Esophagus squamous epithelium (tissue), 5 donors: ENCODE measurements around the gene CWC22. TPM values are rescaled to one million over a fixed set of nuclear protein-coding genes. Genes with fewer than 3 reads are reported as not detected.

ENCODE experiments used
- DNase-seq: peaks from one replicate; lab custom pipeline; 2025; lab: John Stamatoyannopoulos, UW
- H3K27ac ChIP-seq, 4 donors: fragments of 200-600 bp; sonication (generic); one replicate each; pipeline ENCODE4 v1.5.1; 2016 to 2019; ENCODE audit warnings: mild to moderate bottlenecking in 1 of 4
- H3K27me3 ChIP-seq, 4 donors: fragments of 200-600 bp; sonication (generic); 1 replicate in 3 of 4; 2 replicates in 1 of 4; pipeline versions ENCODE4 v1.5.1 to v1.6.0; 2017 to 2021; ENCODE audit warnings: antibody characterized with exemption in 1 of 4
- H3K36me3 ChIP-seq, 3 donors: fragments of 200-600 bp; sonication (generic); one replicate each; pipeline ENCODE4 v1.5.1; 2016 to 2019
- H3K4me1 ChIP-seq, 3 donors: fragments of 200-600 bp; sonication (generic); one replicate each; pipeline ENCODE4 v1.5.1; 2017 to 2019
- H3K4me3 ChIP-seq, 4 donors: fragments of 200-600 bp; sonication (generic); 1 replicate in 3 of 4; 2 replicates in 1 of 4; pipeline ENCODE4 v1.5.1; 2016 to 2019; ENCODE audit warnings: mild to moderate bottlenecking in 2 of 4, moderate library complexity in 1 of 4
- H3K9me3 ChIP-seq, 3 donors: fragments of 200-600 bp; sonication (generic); one replicate each; pipeline ENCODE4 v1.5.1; 2016 to 2019
- CTCF ChIP-seq, 6 experiments: fragments of 450-650 bp in 4 of 6; fragments of 200-600 bp in 2 of 6; sonication (generic) in 2 of 6; IDR thresholded peaks; one replicate each; pipeline ENCODE4 v1.5.1; 2016 to 2019; ENCODE audit warnings: antibody characterized with exemption in 6 of 6, mild to moderate bottlenecking in 4 of 6, moderate library complexity in 4 of 6
- POLR2A ChIP-seq, 4 donors: fragments of 450-650 bp; IDR thresholded peaks; one replicate each; pipeline ENCODE4 v1.6.1; 2017; ENCODE audit warnings: antibody characterized with exemption in 4 of 4, mild to moderate bottlenecking in 4 of 4, moderate library complexity in 3 of 4
- WGBS, 2 donors: methylation state at CpG; one replicate each; pipeline ENCODE4 v1.1.5; 2018; 5-methylcytosine and 5-hydroxymethylcytosine counted together
- intact Hi-C: fragments of 100-400 bp; cut with DNase I; formaldehyde crosslinking; loops from one replicate; pipeline ENCODE4 v1.15.0; 2022
- total RNA-seq, 4 donors: library from RNA; depleted of rRNA; stranded (reverse); fragments of >200 nt; gene quantifications; one replicate each; pipeline ENCODE4 v1.1.0, GENCODE V29; 2016
- donor health status: DM: yes; HTN: yes; CAD: no.

The CWC22 gene
- total RNA-seq, 4 donors from 2014 or later = 11.2 to 24.4 (median 17.7) TPM

GRCh38 chr2:180021850-180022249, 14.8 kb upstream of the CWC22 start:
- H3K27ac ChIP-seq = no peak overlapping the region
- no peaks in the 10 kb centered on the region for H3K9me3 ChIP-seq
- H3K27me3 ChIP-seq = no peaks in the 10 kb centered on the region
- no peaks in the 10 kb centered on the region for H3K36me3 ChIP-seq
- peaks cover 0 to 4% (median 0%) of the 10 kb centered on the region in 3 donors for H3K4me1 ChIP-seq
- TF ChIP-seq CTCF (IDR thresholded peaks at IDR 0.05) (no peak), POLR2A (IDR thresholded peaks at IDR 0.05) (no peak)
- intact Hi-C loops = no loop called here
- no peak for DNase-seq
- H3K4me3 ChIP-seq = no peak overlapping the region
- WGBS, 2 donors = 87 to 91% methylated on average over 14 to 22 of the region's 23 CpGs

- H3K27ac ChIP-seq = no peak overlapping the region
- intact Hi-C loops = no loop called here
- no peak for TF ChIP-seq POLR2A (IDR thresholded peaks at IDR 0.05)
- no peak for TF ChIP-seq CTCF (IDR thresholded peaks at IDR 0.05)
- no peaks in the 10 kb centered on the region for H3K36me3 ChIP-seq
- no peaks in the 10 kb centered on the region for H3K9me3 ChIP-seq
- no peak for DNase-seq
- WGBS, 2 donors = 49 to 59% methylated on average over 3 to 4 of the region's 4 CpGs
- peaks cover 0 to 4% (median 0%) of the 10 kb centered on the region in 3 donors for H3K4me1 ChIP-seq
- no peak overlapping the region for H3K4me3 ChIP-seq
- H3K27me3 ChIP-seq = no peaks in the 10 kb centered on the region
Observed at GRCh38 chr2:180017784-180018183, 10.7 kb upstream of the CWC22 start.

DNA sequence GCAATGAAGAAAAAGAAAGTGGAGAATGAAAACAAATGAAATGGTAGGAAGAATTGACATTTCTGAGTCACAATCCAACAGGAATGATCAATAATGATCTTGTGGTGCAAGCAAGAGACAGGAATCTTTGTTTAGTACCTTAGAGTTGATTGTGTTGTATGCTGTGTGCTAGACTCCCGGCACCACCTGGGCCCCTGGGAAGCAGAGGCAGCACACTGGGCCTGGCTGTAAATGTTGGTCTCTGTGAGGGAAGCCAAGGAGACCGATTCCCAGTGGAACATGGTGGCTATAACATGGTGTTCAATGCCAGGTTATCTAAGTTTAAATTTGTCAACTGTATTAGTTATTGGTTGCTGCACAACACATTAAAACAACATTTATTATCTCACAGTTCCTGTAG, 9.8 kb upstream of the CWC22 start:
- no peaks in the 10 kb centered on the region for H3K36me3 ChIP-seq
- 69 to 71% methylated on average over 2 of the region's 2 CpGs for WGBS, 2 donors
- DNase-seq = no peak
- no peaks in the 10 kb centered on the region for H3K27me3 ChIP-seq
- TF ChIP-seq POLR2A (IDR thresholded peaks at IDR 0.05) (no peak), CTCF (IDR thresholded peaks at IDR 0.05) (no peak)
- H3K4me3 ChIP-seq = no peak overlapping the region
- no peaks in the 10 kb centered on the region for H3K9me3 ChIP-seq
- H3K4me1 ChIP-seq = peaks cover 0 to 4% (median 0%) of the 10 kb centered on the region in 3 donors
- peak overlapping the region in 1 of 4 donors; percentile 57 for H3K27ac ChIP-seq
- intact Hi-C loops = no loop called here

DNA sequence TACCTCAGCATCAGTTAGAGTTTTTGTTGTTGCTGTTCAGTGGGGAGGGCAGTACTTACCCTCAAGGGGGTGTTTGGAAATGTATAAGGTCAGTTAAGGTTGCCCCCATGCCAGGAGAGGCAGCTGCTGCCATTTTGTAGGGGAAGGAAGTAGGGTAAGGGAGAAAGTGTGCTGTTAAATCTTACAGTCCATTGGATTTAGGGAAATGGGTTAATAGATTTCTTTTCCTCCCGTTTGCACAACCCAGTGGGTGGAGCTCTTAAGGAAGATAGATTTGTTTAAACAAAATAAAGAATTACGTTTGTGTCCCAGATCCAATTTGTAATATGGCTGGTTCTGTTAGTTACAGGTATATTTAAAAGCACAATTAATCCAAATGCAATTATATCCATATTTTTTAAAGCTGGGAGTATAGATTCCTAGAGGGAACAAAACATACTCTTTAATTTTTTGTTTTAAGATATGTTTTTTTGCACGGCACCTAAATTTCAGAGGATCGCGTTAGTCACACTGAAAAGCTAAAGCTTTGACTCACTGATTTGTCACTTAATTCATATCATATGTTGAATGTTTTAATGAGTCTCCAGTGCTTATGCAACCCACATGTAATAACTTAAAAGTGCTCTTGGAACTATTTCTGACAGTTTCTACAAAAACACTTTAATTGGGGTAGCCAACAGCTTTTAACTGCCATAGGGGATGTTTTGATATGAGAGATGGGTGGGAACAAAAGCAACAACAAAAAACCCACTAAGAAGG, 9.0 kb upstream of the CWC22 start:
- TF ChIP-seq POLR2A (IDR thresholded peaks at IDR 0.05) (no peak), CTCF (IDR thresholded peaks at IDR 0.05) (no peak)
- 21 to 27% methylated on average over 5 of the region's 5 CpGs for WGBS, 2 donors
- no peak for DNase-seq
- Histone ChIP-seq H3K9me3 (no peaks in the 10 kb centered on the region), H3K27me3 (no peaks in the 10 kb centered on the region), H3K36me3 (no peaks in the 10 kb centered on the region), H3K4me1 (peaks cover 0 to 4% (median 0%) of the 10 kb centered on the region in 3 donors), H3K4me3 (no peak overlapping the region), H3K27ac (peak overlapping the region in 1 of 4 donors; percentile 36)
- intact Hi-C loops = no loop called here

DNA sequence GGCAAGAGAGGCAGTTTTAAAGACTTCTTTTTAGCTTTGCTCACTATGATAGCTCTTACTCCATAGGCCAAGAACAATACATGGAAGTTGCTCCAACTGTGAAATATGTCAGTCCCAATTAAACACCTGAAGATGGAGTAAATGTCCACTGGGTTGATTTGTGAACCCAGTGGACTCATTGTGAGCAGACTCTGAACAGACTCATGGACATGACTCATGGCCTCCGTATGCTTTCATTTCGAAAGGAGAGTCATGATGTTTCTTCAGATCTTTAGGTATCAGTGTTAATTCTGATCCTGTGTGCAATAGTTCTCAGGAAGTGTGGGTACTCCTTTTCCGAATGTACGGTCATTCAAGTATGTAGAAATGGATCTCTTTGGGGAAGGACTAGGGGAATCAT, 5.4 kb upstream of the CWC22 start:
- Histone ChIP-seq H3K36me3 (no peaks in the 10 kb centered on the region), H3K27ac (no peak overlapping the region), H3K4me3 (no peak overlapping the region), H3K27me3 (no peaks in the 10 kb centered on the region), H3K9me3 (no peaks in the 10 kb centered on the region), H3K4me1 (peaks cover 0 to 3% (median 0%) of the 10 kb centered on the region in 3 donors)
- TF ChIP-seq POLR2A (IDR thresholded peaks at IDR 0.05) (no peak), CTCF (IDR thresholded peaks at IDR 0.05) (no peak)
- 76 to 84% methylated on average over 4 of the region's 4 CpGs for WGBS, 2 donors
- no peak for DNase-seq
- intact Hi-C loops = no loop called here
